AG09319 (cell line): Measurements from ENCODE around the gene CATSPERB.

ENCODE experiments used
- DNase-seq: peaks from one replicate; pipeline ENCODE4 v3.0.0-alpha.2; 2010; ENCODE audit warnings: low read depth; ENCODE audit errors: extremely low read depth
- TF ChIP-seq, protein P1 (sequence below): IDR thresholded peaks from 2 replicates; pipeline ENCODE4 v1.5.1; 2011; ENCODE audit warnings: low read depth, mild to moderate bottlenecking, inconsistent platforms, low read length, moderate library complexity

The CATSPERB gene

GRCh38 chr14:91731018-91731417, 868 bp downstream of the CATSPERB start:
- no peak for DNase-seq
- TF ChIP-seq, protein P1, sequence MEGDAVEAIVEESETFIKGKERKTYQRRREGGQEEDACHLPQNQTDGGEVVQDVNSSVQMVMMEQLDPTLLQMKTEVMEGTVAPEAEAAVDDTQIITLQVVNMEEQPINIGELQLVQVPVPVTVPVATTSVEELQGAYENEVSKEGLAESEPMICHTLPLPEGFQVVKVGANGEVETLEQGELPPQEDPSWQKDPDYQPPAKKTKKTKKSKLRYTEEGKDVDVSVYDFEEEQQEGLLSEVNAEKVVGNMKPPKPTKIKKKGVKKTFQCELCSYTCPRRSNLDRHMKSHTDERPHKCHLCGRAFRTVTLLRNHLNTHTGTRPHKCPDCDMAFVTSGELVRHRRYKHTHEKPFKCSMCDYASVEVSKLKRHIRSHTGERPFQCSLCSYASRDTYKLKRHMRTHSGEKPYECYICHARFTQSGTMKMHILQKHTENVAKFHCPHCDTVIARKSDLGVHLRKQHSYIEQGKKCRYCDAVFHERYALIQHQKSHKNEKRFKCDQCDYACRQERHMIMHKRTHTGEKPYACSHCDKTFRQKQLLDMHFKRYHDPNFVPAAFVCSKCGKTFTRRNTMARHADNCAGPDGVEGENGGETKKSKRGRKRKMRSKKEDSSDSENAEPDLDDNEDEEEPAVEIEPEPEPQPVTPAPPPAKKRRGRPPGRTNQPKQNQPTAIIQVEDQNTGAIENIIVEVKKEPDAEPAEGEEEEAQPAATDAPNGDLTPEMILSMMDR, result no peak

GRCh38 chr14:91729756-91730155, 2.1 kb downstream of the CATSPERB start:
- DNase-seq, result no peak
- TF ChIP-seq, protein P1, result no peak

DNA sequence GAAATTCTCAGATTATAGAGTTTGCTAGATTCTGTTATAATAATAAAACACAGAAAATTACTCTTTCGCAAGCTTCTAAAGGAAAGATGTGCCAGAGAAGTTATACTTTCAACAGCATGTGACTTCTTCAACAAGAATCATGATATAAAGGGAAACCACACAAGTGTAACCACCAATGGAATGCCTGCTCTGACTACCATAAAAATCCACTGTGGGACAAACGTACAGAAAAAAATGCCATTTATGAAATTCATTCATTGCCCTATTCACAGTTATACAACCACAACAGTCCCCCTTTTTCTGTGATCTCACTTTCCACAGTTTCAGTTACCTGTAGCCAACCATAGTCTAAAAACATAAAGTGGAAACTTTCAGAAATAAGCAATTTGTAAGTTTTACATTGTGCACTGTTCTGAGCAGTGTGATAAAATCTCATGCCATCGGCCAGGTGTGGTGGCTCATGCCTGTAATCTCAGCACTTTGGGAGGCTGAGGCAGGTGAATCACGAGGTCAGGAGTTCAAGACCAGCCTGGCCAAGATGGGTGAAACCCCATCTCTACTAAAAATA, 3.2 kb downstream of the CATSPERB start:
- no peak for DNase-seq
- TF ChIP-seq, protein P1, result no peak

DNA sequence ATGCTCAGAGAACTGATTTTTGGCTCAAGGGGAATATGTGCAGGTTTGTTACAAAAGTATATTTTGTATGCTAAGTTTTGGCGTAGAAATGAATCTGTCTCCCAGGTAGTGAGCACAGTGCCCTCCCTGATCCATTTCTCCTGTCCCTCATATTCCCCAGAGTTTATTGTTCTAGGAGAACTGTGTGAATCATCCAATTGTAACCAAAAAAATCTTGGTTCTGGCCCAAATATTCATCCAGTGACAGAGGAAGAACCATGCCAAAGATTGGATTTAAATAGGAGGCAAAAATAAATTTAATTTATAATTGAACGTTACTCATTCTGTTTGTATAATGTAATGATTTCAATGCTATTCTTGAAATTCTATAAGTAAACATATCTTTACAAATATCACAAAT, 4.8 kb downstream of the CATSPERB start:
- TF ChIP-seq, protein P1, result no peak
- no peak for DNase-seq

DNA sequence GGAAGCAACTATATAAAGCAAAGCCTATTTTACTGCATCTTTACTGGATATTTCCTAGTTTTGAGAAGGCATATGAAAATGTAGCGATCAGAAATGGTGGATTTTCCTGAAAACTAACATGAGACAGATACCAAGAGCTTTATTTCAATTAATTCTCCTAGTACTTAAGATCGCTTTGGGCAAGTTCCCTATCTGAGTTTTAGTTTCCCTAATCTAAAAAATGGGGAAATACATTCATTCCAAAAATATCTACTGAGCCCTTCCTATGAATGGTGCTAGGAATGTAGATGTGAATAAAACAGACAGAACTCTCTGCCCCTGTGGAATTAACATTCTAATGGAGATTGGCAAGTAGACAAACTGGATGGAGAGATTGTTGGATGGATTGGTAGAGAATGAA, 8.4 kb downstream of the CATSPERB start:
- no peak for DNase-seq
- TF ChIP-seq, protein P1, result no peak

DNA sequence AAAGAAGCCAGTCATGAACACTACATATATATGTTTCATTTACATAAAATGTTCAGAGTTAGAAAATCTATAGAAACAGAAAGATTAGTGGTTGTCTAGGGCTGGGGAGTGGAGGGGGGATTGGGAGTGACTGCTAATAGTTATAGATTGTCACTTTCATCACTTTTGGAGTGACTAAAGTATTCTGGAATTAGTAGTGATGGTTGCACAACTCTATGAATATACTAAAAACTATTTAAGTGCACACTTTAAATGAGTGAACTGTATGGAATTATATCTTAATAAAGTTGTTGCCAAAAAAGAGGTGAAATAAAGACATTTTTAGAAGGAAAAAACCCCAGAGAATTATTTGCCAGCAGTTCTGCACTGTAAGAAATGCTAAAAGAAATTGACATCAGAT, 9.5 kb downstream of the CATSPERB start:
- TF ChIP-seq, protein P1, result no peak
- no peak for DNase-seq

- no peak for DNase-seq
- TF ChIP-seq, protein P1, result no peak
These were observed 12.0 kb downstream of the CATSPERB start for GRCh38 chr14:91719839-91720238.
